CMK (cell line): ENCODE data around the gene CDC45.

Experiments
- DNase-seq: peaks from one replicate; pipeline ENCODE4 v3.0.0-alpha.2; 2010; ENCODE audit warnings: low read depth

The CDC45 gene

DNA sequence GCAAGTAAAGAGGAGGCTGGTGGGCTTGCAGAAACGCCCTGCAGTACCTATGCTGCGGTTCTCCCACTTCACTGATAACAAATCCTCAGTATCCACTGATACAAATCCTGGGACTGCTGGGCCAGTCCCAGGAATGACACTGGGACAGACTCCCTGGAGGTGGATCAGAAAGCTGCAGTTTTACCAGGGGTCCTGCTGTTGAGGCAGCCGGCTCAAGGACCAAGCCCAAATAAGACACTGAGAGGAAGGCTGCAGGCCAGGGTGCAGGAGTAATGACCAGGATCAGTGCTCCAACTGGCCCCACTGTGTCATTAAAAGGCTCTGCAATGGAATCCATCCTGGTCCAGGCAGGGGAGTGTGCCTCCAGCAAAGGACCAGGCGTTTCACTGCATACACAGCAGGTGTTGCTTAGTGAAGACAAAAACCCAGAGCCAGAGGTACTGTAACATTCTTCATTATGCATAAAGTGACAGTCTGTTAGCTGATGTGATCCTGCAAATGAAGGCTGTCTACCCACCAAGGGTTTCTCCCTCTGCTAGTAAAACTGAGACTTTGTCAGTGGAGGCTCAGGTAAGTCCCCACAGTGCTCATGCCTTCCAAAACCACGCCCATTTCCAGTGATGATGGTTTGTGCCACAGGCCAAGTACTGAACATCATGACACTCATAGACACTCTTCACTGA is 30.8 kb upstream of the CDC45 start:
- DNase-seq = no peak

GRCh38 chr22:19449422-19449767 is 30.3 kb upstream of the CDC45 start:
- DNase-seq = no peak

GRCh38 chr22:19450363-19451175 is 29.2 kb upstream of the CDC45 start:
- no peak for DNase-seq

- DNase-seq = no peak
These were observed 28.1 kb upstream of the CDC45 start for GRCh38 chr22:19451570-19451969.

- DNase-seq = no peak
These were observed 26.0 kb upstream of the CDC45 start for GRCh38 chr22:19453718-19454117.

DNA sequence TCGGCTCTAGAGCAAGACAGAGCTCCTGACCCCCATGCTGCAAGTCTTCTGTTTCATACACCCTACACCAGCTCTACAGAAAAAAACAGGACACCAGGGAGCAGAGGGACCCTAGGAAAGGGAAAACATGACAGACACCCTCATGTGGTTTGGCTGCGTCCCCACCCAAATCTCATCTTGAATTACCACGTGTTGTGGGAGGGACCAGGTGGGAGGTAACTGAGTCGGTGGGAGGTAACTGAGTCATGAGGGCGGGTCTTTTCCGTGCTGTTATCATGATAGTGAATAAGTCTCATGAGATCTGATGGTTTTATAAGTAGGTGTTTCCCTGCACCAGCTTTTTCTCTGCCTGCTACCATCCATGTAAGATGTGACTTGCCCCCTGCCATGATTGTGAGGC is 25.6 kb upstream of the CDC45 start:
- no peak for DNase-seq

GRCh38 chr22:19455033-19455432 is 24.7 kb upstream of the CDC45 start:
- no peak for DNase-seq

- DNase-seq = no peak
These were observed 23.9 kb upstream of the CDC45 start for GRCh38 chr22:19455585-19456370.

- no peak for DNase-seq
These were observed 23.2 kb upstream of the CDC45 start for GRCh38 chr22:19456541-19456940.

DNA sequence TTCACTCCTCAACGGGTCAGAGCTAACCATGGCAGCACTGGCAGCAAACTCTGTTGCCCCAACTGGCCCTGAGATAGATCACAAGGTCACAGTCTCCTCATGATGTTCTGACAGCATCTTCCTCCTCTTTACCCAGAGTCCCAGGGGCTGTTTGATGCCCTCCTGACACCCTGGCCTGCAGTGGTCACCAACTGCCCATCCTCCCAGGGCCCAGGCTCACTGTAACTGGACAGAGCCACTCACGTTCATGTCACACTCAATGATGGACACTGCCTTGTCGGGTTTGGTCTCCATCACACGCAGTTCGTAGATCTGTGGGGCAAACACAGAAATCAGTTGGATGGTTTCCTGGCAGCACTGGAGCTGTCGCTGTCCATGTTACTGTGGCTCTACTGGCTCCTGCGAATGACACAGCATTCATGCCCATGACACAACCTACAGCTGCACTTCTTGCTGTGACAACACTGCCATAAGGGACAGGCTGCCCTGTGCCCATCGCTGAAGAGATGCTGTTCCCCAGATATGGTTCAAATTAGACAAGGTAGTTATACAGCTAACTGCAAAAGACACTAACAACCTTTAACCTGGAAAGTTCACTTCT is 21.8 kb upstream of the CDC45 start:
- no peak for DNase-seq

DNA sequence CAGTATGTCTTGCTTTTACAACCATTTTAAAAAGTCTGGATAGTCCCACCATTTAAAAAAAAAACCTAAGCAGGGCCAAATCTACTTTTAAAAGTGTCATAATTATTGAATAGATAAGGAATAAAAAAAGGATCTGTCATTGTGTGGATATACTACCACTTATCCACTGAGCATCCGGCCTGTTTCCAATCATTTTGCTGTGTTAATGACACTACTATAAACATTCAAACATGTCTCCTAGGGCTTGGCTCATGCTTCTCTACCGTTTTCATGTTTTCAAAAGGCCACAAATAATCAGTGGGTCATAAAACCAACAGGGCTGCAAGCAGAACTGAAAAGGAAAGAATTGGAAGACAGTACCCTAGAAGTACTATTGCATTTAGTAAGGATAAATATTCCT is 19.7 kb upstream of the CDC45 start:
- DNase-seq = no peak

GRCh38 chr22:19461506-19461905 is 18.2 kb upstream of the CDC45 start:
- no peak for DNase-seq

DNA sequence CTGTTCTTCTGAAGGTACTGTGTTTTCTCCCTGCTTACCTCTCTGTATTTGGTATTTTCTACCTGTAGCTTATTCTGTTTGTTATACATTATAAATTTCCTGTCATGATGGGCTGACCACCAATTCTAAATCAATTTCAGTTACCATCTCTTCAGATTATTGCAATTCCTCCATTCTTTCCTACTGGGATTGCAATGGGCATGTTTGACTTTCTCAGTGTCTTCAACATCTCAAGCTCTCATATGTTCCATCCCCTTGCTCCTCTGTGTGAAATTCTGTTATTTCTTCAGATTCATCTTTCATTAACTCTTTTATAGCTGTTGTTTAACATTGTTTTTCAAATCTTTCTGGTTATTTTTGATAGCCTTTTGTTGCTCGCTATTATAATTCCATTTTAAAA is 16.7 kb upstream of the CDC45 start:
- no peak for DNase-seq

GRCh38 chr22:19463491-19464469 is 15.9 kb upstream of the CDC45 start:
- DNase-seq = no peak

GRCh38 chr22:19464546-19464945 is 15.2 kb upstream of the CDC45 start:
- no peak for DNase-seq

DNA sequence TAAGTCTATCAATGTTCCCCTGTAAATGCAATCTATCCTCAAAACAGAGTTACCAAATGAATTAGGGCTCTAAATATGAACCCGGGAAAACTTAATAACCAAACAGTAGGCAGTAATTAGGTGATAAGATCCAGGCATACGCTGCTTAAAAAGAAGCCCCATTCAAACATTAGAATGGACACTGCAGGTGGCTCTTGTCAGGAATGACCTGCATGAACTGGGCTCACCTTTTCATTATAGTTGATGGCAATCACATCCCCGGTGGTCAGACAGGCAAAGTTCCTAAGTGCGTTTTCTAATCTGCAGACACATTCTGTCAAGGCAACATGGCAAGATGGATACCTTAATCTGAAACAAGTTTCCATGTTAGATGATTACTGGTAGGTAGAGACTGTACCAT is 14.7 kb upstream of the CDC45 start:
- DNase-seq = no peak

DNA sequence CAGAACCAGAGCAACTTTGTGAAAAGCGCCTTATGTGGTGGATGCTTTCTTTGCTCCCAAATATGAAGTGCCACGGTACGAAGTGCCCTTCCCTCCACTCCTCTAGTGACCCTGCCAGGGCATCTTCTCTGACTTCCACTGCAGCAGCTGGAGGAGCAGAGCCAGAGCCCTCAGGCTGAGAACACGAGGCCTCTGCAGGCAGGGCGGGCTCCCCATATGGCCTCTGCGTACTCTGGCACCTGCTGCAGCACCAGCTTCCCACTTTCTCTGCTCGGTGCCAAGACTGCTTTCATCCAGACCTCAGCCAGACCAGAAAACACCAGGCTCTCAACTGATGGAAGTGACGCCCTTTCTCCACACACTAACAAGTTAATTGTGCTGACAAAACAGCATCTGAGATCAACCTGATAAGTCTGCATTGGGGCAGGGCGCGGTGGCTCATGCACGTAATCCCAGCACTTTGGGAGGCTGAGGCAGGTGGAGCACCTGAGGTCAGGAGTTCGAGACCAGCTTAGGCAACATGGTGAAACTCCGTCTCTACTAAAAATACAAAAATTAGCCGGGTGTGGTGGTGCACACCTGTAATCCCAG is 13.5 kb upstream of the CDC45 start:
- DNase-seq = no peak

GRCh38 chr22:19466848-19467752 is 12.6 kb upstream of the CDC45 start:
- DNase-seq = no peak

GRCh38 chr22:19467912-19468311 is 11.8 kb upstream of the CDC45 start:
- DNase-seq = no peak

DNA sequence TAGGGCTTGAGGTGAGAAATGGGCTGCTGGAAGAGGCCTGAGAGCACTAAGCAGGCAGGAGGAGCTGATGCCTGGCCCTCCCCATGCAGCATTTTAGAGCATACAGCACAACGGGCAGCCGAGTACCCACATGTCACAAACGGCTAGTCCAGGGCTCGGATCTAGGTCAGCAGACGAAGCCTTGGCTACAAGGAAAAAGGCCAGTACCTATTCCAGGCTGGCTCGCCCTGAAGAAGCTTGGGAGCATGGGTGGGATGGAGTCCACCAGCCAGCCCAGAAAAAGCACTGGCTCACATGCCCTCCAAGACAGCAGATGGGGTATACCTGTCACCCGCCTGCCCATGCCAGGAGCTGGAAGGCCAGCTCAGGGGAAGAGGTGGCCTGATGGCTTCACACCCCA is 10.3 kb upstream of the CDC45 start:
- DNase-seq = no peak
